GM23338 (cell line): ENCODE results near the gene CYB5RL. TPM values are rescaled to one million over a fixed set of nuclear protein-coding genes. Genes with fewer than 3 reads are reported as not detected.

Experiments used
- ATAC-seq: fragments of 200-7000 bp; cut with Tn5 transposase; 3 replicates; pipeline ENCODE4 v1.9.1; 2020
- DNase-seq: peaks from one replicate; pipeline ENCODE4 v3.0.0-alpha.2; 2015; ENCODE audit warnings: low spot score
- H2AFZ ChIP-seq: fragments of 200-600 bp; sonication (generic); 2 replicates; pipeline ENCODE4 v1.8.0; 2016; ENCODE audit warnings: antibody characterized with exemption, mild to moderate bottlenecking, moderate library complexity
- H3F3A ChIP-seq: fragments of 200-600 bp; sonication (generic); replicated peaks from 2 replicates; pipeline ENCODE4 v1.8.0; 2017; ENCODE audit warnings: antibody characterized with exemption, mixed run types, low read depth
- H3K27ac ChIP-seq: fragments of 200-600 bp; sonication (generic); 2 replicates; pipeline ENCODE4 v1.6.1; 2016; ENCODE audit warnings: low read depth
- H3K27me3 ChIP-seq: fragments of 200-600 bp; sonication (generic); 2 replicates; pipeline ENCODE4 v1.8.0; 2016; ENCODE audit warnings: mild to moderate bottlenecking, mixed run types, moderate library complexity; ENCODE audit not compliant: insufficient read depth
- H3K36me3 ChIP-seq: fragments of 200-600 bp; sonication (generic); 2 replicates; pipeline ENCODE4 v1.8.0; 2016; ENCODE audit warnings: mild to moderate bottlenecking; ENCODE audit not compliant: insufficient read depth
- H3K4me1 ChIP-seq: fragments of 200-600 bp; sonication (generic); 2 replicates; pipeline ENCODE4 v1.8.0; 2016; ENCODE audit warnings: mild to moderate bottlenecking, moderate library complexity; ENCODE audit not compliant: insufficient read depth
- H3K4me2 ChIP-seq: fragments of 200-600 bp; sonication (generic); 2 replicates; pipeline ENCODE4 v1.7.1; 2017; ENCODE audit warnings: mixed run types
- H3K4me3 ChIP-seq: fragments of 200-600 bp; sonication (generic); 2 replicates; pipeline ENCODE4 v1.6.1; 2016; ENCODE audit warnings: mixed run types
- H3K79me2 ChIP-seq: fragments of 200-600 bp; sonication (generic); replicated peaks from 2 replicates; pipeline ENCODE4 v1.8.0; 2017; ENCODE audit warnings: mild to moderate bottlenecking; ENCODE audit not compliant: insufficient read depth
- H3K9me2 ChIP-seq: fragments of 200-600 bp; sonication (generic); 2 replicates; pipeline ENCODE4 v1.8.0; 2017; ENCODE audit not compliant: insufficient read depth
- H4K20me1 ChIP-seq: fragments of 200-600 bp; sonication (generic); replicated peaks from 2 replicates; pipeline ENCODE4 v1.8.0; 2017; ENCODE audit warnings: mild to moderate bottlenecking; ENCODE audit not compliant: insufficient read depth
- H3K27ac Mint-ChIP-seq: 2 replicates; pipeline ENCODE4 v1.8.0; 2020; ENCODE audit warnings: inconsistent platforms, mild to moderate bottlenecking, moderate library complexity, mixed read lengths
- H3K27me3 Mint-ChIP-seq: 3 replicates; pipeline ENCODE4 v1.8.0; 2022; ENCODE audit warnings: low read depth, mild to moderate bottlenecking, moderate library complexity, mixed read lengths, inconsistent platforms; ENCODE audit not compliant: insufficient read depth, poor library complexity
- H3K36me3 Mint-ChIP-seq: 3 replicates; pipeline ENCODE4 v1.8.0; 2021; ENCODE audit warnings: low read depth, mild to moderate bottlenecking, inconsistent platforms, moderate library complexity, mixed read lengths
- H3K4me1 Mint-ChIP-seq: 3 replicates; pipeline ENCODE4 v1.8.0; 2020; ENCODE audit warnings: mild to moderate bottlenecking, inconsistent platforms, mixed read lengths
- H3K4me3 Mint-ChIP-seq: 3 replicates; pipeline ENCODE4 v1.8.0; 2021; ENCODE audit warnings: moderate library complexity, mild to moderate bottlenecking, inconsistent platforms, mixed read lengths
- H3K9me3 Mint-ChIP-seq: 3 replicates; pipeline ENCODE4 v1.8.0; 2020; ENCODE audit warnings: moderate library complexity, mild to moderate bottlenecking, inconsistent platforms, mixed read lengths
- CTCF ChIP-seq, 2 experiments: fragments of 200-600 bp in 1 of 2; sonication (generic) in 1 of 2; conservative IDR thresholded peaks; 2 replicates each; pipeline versions ENCODE4 v1.5.1 to v1.6.1; 2016 to 2017; ENCODE audit warnings: antibody characterized with exemption in 2 of 2, low read depth in 2 of 2, mild to moderate bottlenecking in 2 of 2, moderate library complexity in 1 of 2
- EZH2 ChIP-seq: fragments of 200-600 bp; sonication (generic); IDR thresholded peaks from one replicate; pipeline ENCODE4 v1.8.0; 2017; ENCODE audit warnings: antibody characterized with exemption, mild to moderate bottlenecking, low read depth; ENCODE audit not compliant: unreplicated experiment
- JUNB ChIP-seq: IDR thresholded peaks from one replicate; pipeline ENCODE4 v1.6.1; 2016; ENCODE audit warnings: antibody characterized with exemption; ENCODE audit not compliant: unreplicated experiment
- NANOG ChIP-seq: IDR thresholded peaks from 2 replicates; pipeline ENCODE4 v1.6.1; 2016; ENCODE audit warnings: antibody characterized with exemption, borderline replicate concordance
- POLR2AphosphoS5 ChIP-seq: IDR thresholded peaks from 2 replicates; pipeline ENCODE4 v1.6.1; 2016; ENCODE audit warnings: antibody characterized with exemption, low read depth
- STAT1 ChIP-seq: IDR thresholded peaks from one replicate; pipeline ENCODE4 v1.6.1; 2016; ENCODE audit warnings: antibody characterized with exemption; ENCODE audit not compliant: unreplicated experiment
- ZNF462 ChIP-seq: fragments of 250-450 bp; sonication (Bioruptor Pico); IDR thresholded peaks from 2 replicates; pipeline ENCODE4 v1.5.0; 2020; ENCODE audit warnings: mild to moderate bottlenecking, moderate library complexity
- polyA plus RNA-seq: library from polyadenylated mRNA; unstranded; fragments of >200 nt; fragmentation: Nextera tagmentation; extraction: Ambion mirVana; gene quantifications from 2 replicates; pipeline ENCODE4 v1.2.1, GENCODE V29; 2016
- total RNA-seq: library from RNA; depleted of rRNA; stranded (reverse); fragments of >200 nt; shearing (Covaris generic); gene quantifications from 2 replicates; pipeline ENCODE4 v1.2.3, GENCODE V29; 2014
- TF ChIP-seq, protein P1 (sequence below): IDR thresholded peaks from 2 replicates; pipeline ENCODE4 v1.6.1; 2016; ENCODE audit warnings: antibody characterized with exemption

CYB5RL gene
- total and polyA plus RNA-seq, 2 experiments from 2014 or later = 5.9 to 11.5 TPM

- Mint-ChIP-seq H3K9me3 (no peaks in the 10 kb centered on the region), H3K27me3 (peaks cover 3% of the 10 kb centered on the region), H3K4me3 (no peak overlapping the region), H3K27ac (no peak overlapping the region), H3K36me3 (no peaks in the 10 kb centered on the region), H3K4me1 (peaks cover 4% of the 10 kb centered on the region; the same call in 1 of the 3 replicates)
- no peaks in the 10 kb centered on the region for H3K4me1 ChIP-seq
- H3K36me3 ChIP-seq = no peaks in the 10 kb centered on the region
- H3K27ac ChIP-seq = no peak overlapping the region
- H3K4me3 ChIP-seq = no peak overlapping the region
- no peaks in the 10 kb centered on the region for H3K9me2 ChIP-seq
- H3K4me2 ChIP-seq = no peak overlapping the region
- ATAC-seq (no peak), DNase-seq (no peak)
- TF ChIP-seq NANOG = no peak
- TF ChIP-seq, protein P1, sequence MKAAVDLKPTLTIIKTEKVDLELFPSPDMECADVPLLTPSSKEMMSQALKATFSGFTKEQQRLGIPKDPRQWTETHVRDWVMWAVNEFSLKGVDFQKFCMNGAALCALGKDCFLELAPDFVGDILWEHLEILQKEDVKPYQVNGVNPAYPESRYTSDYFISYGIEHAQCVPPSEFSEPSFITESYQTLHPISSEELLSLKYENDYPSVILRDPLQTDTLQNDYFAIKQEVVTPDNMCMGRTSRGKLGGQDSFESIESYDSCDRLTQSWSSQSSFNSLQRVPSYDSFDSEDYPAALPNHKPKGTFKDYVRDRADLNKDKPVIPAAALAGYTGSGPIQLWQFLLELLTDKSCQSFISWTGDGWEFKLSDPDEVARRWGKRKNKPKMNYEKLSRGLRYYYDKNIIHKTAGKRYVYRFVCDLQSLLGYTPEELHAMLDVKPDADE = no peak
- no peak for TF ChIP-seq STAT1
- no peak for TF ChIP-seq ZNF462
- TF ChIP-seq CTCF (conservative IDR thresholded peaks at IDR 0.05; ENCODE audit: low read depth in 2 of 2) = no peak
- no peak for TF ChIP-seq JUNB
- TF ChIP-seq EZH2 = no peak
- no peak for TF ChIP-seq POLR2AphosphoS5
- H2AFZ ChIP-seq = no peak overlapping the region
- no peaks in the 10 kb centered on the region for H3F3A ChIP-seq
- no peaks in the 10 kb centered on the region for H3K79me2 ChIP-seq
- H4K20me1 ChIP-seq = no peaks in the 10 kb centered on the region
- no peaks in the 10 kb centered on the region for H3K27me3 ChIP-seq
Observed at GRCh38 chr1:54174106-54174505, 25.7 kb downstream of the CYB5RL start.
